Transverse colon (tissue), 4 donors: ENCODE data around the gene TCOF1. TPM values are rescaled to one million over a fixed set of nuclear protein-coding genes. Genes with fewer than 3 reads are reported as not detected.

ENCODE experiments used
- DNase-seq: peaks from one replicate; pipeline ENCODE4 v3.0.0-alpha.2; 2019
- H3K27ac ChIP-seq, 4 donors: fragments of 200-600 bp; sonication (generic); 2 replicates each; pipeline ENCODE4 v1.5.1; 2016 to 2018; ENCODE audit warnings: inconsistent platforms in 4 of 4
- H3K27me3 ChIP-seq: fragments of 200-600 bp; sonication (generic); 2 replicates; pipeline ENCODE4 v1.5.1; 2017; ENCODE audit warnings: inconsistent platforms
- H3K36me3 ChIP-seq, 4 donors: fragments of 200-600 bp; sonication (generic); 2 replicates each; pipeline ENCODE4 v1.5.1; 2017 to 2019; ENCODE audit warnings: inconsistent platforms in 4 of 4
- H3K4me1 ChIP-seq, 4 donors: fragments of 200-600 bp; sonication (generic); 2 replicates each; pipeline ENCODE4 v1.5.1; 2017 to 2020; ENCODE audit warnings: inconsistent platforms in 4 of 4
- H3K4me3 ChIP-seq, 4 donors: fragments of 200-600 bp; sonication (generic); 1 replicate in 1 of 4; 2 replicates in 3 of 4; pipeline versions ENCODE4 v1.5.1 to v1.6.1; 2017 to 2019; ENCODE audit warnings: inconsistent platforms in 4 of 4
- H3K9me3 ChIP-seq, 2 donors: fragments of 200-600 bp; sonication (generic); 2 replicates each; pipeline ENCODE4 v1.5.1; 2017 to 2019; ENCODE audit warnings: inconsistent platforms in 2 of 2
- EP300 ChIP-seq: sonication (generic); formaldehyde crosslinking; IDR thresholded peaks from one replicate; pipeline ENCODE4 v1.6.1; 2017; ENCODE audit warnings: antibody characterized with exemption, low read depth
- POLR2A ChIP-seq: fragments of 450-650 bp; IDR thresholded peaks from one replicate; pipeline ENCODE4 v1.6.1; 2016; ENCODE audit warnings: antibody characterized with exemption, mild to moderate bottlenecking, moderate library complexity
- POLR2AphosphoS5 ChIP-seq, 3 donors: sonication (generic); formaldehyde crosslinking; IDR thresholded peaks; one replicate each; pipeline ENCODE4 v1.6.1; 2016; ENCODE audit warnings: antibody characterized with exemption in 3 of 3
- WGBS, 2 donors: methylation state at CpG; one replicate each; pipeline ENCODE4 v1.1.5; 2018; ENCODE audit warnings: low coverage in 1 of 2; 5-methylcytosine and 5-hydroxymethylcytosine counted together
- in situ Hi-C, 4 donors: fragments of 200-750 bp; cut with MboI; loops; one replicate each; pipeline versions ENCODE4 v1.15.0 to v1.15.1; 2017; ENCODE audit warnings: low sequenced_read_pairs in 3 of 4, low pct_ligation_motif_present in 1 of 4, low pct_unique_long_range_greater_than_20kb in 1 of 4
- intact Hi-C: fragments of 100-400 bp; cut with DNase I; formaldehyde crosslinking; loops from one replicate; pipeline ENCODE4 v1.15.1; 2023; ENCODE audit warnings: low total_unique reads
- total RNA-seq, 4 donors: library from RNA; depleted of rRNA; stranded (reverse); fragments of >200 nt; gene quantifications; one replicate each; pipeline ENCODE4 v1.1.0, GENCODE V29; 2016
- TF ChIP-seq, protein P1 (sequence below), 5 experiments: fragments of 200-600 bp in 3 of 5; fragments of 450-650 bp in 2 of 5; sonication (generic) in 3 of 5; IDR thresholded peaks; 1 replicate in 2 of 5; 2 replicates in 3 of 5; pipeline ENCODE4 v1.5.1; 2016 to 2017; ENCODE audit warnings: antibody characterized with exemption in 5 of 5, inconsistent platforms in 3 of 5, mild to moderate bottlenecking in 2 of 5, moderate library complexity in 1 of 5

Gene TCOF1
- total RNA-seq, 4 donors from 2014 or later: 12.0 to 87.2 (median 31.3) TPM

DNA sequence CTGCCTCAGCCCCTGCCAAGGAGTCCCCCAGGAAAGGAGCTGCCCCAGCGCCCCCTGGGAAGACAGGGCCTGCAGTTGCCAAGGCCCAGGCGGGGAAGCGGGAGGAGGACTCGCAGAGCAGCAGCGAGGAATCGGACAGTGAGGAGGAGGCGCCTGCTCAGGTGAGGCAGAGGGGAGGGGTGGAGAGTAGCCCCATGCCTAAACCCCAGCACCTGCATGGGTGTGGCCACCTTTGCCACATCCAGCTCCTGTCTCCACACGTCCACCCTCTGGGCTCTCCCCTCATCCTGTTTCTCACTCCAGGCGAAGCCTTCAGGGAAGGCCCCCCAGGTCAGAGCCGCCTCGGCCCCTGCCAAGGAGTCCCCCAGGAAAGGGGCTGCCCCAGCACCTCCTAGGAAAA, 17.2 kb downstream of the TCOF1 start:
- intact Hi-C loops: no loop called here
- TF ChIP-seq EP300: no peak
- 90 to 94% methylated on average over 2 to 11 of the region's 11 CpGs for WGBS, 2 donors

DNA sequence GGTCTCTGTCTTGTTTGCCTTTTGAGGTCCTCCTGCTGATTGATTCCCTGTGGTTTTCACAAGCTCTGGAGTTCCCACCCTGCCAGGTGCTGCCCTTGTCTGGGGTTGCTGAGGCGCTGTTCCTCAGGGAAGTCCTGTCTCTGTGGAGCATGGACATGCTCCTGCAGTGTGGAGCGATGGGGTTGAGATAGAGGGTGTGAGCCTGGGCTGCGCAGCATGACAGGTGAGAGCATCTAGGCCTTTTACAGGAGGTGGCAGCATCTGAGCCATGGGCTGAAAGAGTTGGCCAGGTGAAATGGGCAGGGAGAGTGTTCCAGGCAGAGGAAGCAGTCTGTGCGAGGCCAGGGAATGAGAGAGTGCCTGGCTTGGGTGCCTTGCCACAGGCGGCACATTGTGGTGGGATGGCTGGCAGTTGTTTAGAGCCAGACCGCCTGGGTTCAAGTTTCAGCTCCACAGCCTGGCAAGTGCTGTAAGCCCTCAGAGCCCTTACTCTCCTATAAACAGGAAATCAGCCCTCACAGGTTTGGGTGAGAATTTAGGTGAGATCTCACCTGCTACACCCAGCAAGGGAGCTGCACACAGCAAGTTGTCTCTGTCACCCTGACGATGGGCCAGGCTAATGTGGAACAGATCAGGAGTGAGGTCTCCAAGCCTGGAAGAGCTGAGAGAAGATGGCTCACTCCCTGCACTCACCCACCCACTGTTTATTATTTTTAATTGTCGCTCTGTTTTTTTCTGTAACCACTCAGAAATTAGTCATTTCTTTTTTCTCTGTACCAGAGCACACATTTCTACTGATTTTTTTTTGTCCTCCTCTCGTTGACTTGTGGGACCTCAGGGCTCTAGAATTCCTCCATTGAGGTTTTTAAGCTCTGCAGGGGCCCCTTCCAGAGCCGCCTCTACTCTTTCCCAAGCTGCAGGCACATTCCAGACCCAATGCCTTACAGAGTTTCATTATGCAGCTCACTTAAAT, 19.6 kb downstream of the TCOF1 start:
- DNase-seq: no peak
- Histone ChIP-seq H3K4me3 (no peak overlapping the region), H3K27ac (peak overlapping the region; percentile 28 to 54 (median 43)), H3K4me1 (peaks cover 0 to 6% (median 0%) of the 10 kb centered on the region in 4 donors), H3K27me3 (no peaks in the 10 kb centered on the region), H3K36me3 (peaks cover 0 to 78% (median 39%) of the 10 kb centered on the region in 4 donors), H3K9me3 (no peaks in the 10 kb centered on the region)
- no peak for TF ChIP-seq POLR2AphosphoS5 (IDR thresholded peaks at IDR 0.05)
- TF ChIP-seq POLR2A: no peak
- no peak for TF ChIP-seq EP300
- TF ChIP-seq, protein P1, sequence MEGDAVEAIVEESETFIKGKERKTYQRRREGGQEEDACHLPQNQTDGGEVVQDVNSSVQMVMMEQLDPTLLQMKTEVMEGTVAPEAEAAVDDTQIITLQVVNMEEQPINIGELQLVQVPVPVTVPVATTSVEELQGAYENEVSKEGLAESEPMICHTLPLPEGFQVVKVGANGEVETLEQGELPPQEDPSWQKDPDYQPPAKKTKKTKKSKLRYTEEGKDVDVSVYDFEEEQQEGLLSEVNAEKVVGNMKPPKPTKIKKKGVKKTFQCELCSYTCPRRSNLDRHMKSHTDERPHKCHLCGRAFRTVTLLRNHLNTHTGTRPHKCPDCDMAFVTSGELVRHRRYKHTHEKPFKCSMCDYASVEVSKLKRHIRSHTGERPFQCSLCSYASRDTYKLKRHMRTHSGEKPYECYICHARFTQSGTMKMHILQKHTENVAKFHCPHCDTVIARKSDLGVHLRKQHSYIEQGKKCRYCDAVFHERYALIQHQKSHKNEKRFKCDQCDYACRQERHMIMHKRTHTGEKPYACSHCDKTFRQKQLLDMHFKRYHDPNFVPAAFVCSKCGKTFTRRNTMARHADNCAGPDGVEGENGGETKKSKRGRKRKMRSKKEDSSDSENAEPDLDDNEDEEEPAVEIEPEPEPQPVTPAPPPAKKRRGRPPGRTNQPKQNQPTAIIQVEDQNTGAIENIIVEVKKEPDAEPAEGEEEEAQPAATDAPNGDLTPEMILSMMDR (IDR thresholded peaks at IDR 0.05): no peak
- WGBS, 2 donors: 83 to 92% methylated on average over 2 to 9 of the region's 10 CpGs
- in situ Hi-C loops: no loop called here
- intact Hi-C loops: no loop called here

More for the DNA sequence above, 17.2 kb downstream of the TCOF1 start:
- Histone ChIP-seq H3K27ac (no peak overlapping the region), H3K36me3 (peaks cover 0 to 69% (median 34%) of the 10 kb centered on the region in 4 donors), H3K4me1 (peaks cover 0 to 6% (median 0%) of the 10 kb centered on the region in 4 donors), H3K27me3 (no peaks in the 10 kb centered on the region), H3K9me3 (no peaks in the 10 kb centered on the region), H3K4me3 (no peak overlapping the region)
- no peak for DNase-seq
- in situ Hi-C loops: no loop called here

DNA sequence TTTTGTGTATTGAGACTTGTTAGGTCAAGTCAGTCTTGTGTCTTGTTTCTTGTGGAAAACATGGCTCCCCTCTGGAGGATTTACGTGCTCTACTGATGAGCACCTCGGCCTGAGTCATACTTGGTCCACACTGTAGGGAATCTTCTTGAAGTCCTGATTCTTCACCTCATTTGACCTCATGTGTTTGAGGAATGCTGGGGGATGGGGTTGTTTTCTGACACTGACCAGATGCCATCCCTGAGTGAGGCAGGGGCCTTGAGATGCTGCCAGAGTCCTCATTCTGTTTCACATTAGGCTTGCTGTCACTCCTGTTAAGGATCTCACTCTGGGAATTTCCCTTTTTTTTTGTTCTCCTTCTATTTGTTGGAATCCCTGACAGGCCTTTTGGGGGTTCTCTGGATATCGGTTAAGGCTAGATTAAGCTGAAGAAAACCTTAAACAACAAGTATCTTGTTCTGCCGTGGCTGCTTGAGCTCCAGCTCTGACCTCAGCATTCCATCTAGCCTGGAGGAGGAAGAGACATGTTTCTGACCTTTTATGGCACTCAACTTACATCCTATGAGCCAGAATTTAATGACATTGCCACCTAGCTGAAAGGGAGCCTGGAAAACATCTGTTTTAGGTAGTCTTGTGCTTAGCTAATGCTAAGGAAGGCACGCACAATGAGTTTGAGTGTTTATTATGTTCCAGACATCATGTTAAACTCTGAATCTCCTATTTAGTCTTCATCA, 20.6 kb downstream of the TCOF1 start:
- Histone ChIP-seq H3K9me3 (no peaks in the 10 kb centered on the region), H3K27ac (peak overlapping the region; percentile 28 to 54 (median 43)), H3K4me1 (peaks cover 0 to 6% (median 0%) of the 10 kb centered on the region in 4 donors), H3K27me3 (no peaks in the 10 kb centered on the region), H3K4me3 (no peak overlapping the region), H3K36me3 (peaks cover 0 to 77% (median 34%) of the 10 kb centered on the region in 4 donors)
- TF ChIP-seq POLR2AphosphoS5 (IDR thresholded peaks at IDR 0.05) (peak in 2 of 3 donors; percentile 44 to 54), POLR2A (no peak)
- in situ Hi-C loops (no loop called here), intact Hi-C loops (no loop called here)
- DNase-seq: no peak
- 58 to 66% methylated on average over 2 to 5 of the region's 5 CpGs for WGBS, 2 donors

DNA sequence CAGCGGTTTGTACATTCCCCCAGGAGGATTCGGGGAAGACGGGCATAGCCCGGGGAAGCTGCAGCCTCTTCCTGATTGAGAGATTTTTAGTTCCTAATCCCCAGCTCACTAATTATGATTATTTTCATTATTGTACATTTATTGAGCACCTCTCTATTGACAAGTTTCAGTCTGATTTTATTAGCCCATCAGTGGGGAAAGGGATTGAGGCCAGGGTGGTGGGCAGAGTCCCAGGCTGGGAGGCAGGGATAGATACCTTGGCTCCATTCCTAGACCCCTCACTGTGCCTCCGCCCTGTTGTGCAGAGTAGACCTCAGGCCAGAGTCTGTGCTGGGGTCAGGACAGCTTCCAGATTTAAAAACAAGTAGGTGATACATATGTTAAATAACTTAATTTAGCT, 27.2 kb downstream of the TCOF1 start:
- DNase-seq: no peak
- no peak overlapping the region for H3K27ac ChIP-seq
- TF ChIP-seq EP300 (no peak), POLR2AphosphoS5 (IDR thresholded peaks at IDR 0.05) (no peak), POLR2A (no peak)
- TF ChIP-seq, protein P1 (IDR thresholded peaks at IDR 0.05): no peak
- no peak overlapping the region for H3K4me3 ChIP-seq
- WGBS, 2 donors: 93 to 100% methylated on average over 4 to 5 of the region's 5 CpGs
- no peaks in the 10 kb centered on the region for H3K4me1 ChIP-seq
- no peaks in the 10 kb centered on the region for H3K27me3 ChIP-seq
- intact Hi-C loops (no loop called here), in situ Hi-C loops (no loop called here)
- no peaks in the 10 kb centered on the region for H3K9me3 ChIP-seq
- peaks cover 0 to 55% (median 17%) of the 10 kb centered on the region in 4 donors for H3K36me3 ChIP-seq
